Trophoblast cell (in vitro differentiated cells and primary cell): Measurements from ENCODE around the gene PBX1.

Source experiments
- DNase-seq, 2 donors: peaks; one replicate each; pipeline ENCODE4 v3.0.0-alpha.2; 2016
- H2AFZ ChIP-seq: 2 replicates; pipeline ENCODE4 v1.6.1; 2013; ENCODE audit warnings: low read length, moderate library complexity, mild to moderate bottlenecking; ENCODE audit not compliant: insufficient read depth, poor library complexity
- H2AK5ac ChIP-seq: 2 replicates; pipeline ENCODE4 v1.6.1; 2013; ENCODE audit warnings: mild to moderate bottlenecking, low read length
- H2BK120ac ChIP-seq: 2 replicates; pipeline ENCODE4 v1.6.1; 2013; ENCODE audit warnings: low read length, mild to moderate bottlenecking, moderate library complexity; ENCODE audit not compliant: insufficient read depth, poor library complexity
- H2BK12ac ChIP-seq: 2 replicates; pipeline ENCODE4 v1.6.1; 2013; ENCODE audit warnings: mild to moderate bottlenecking, low read length, moderate library complexity
- H2BK5ac ChIP-seq: 2 replicates; pipeline ENCODE4 v1.6.1; 2013; ENCODE audit warnings: low read length, low read depth, moderate library complexity, mild to moderate bottlenecking; ENCODE audit not compliant: poor library complexity
- H3K14ac ChIP-seq: 2 replicates; pipeline ENCODE4 v1.6.1; 2013; ENCODE audit warnings: mild to moderate bottlenecking, low read length
- H3K18ac ChIP-seq: 2 replicates; pipeline ENCODE4 v1.6.1; 2013; ENCODE audit warnings: mild to moderate bottlenecking, low read length
- H3K23ac ChIP-seq: 2 replicates; pipeline ENCODE4 v1.6.1; 2013; ENCODE audit warnings: low read length
- H3K27ac ChIP-seq: 2 replicates; pipeline ENCODE4 v1.5.1; 2013; ENCODE audit warnings: low read depth, mild to moderate bottlenecking, inconsistent platforms, low read length, moderate library complexity
- H3K27me3 ChIP-seq: 2 replicates; pipeline ENCODE4 v1.6.1; 2013; ENCODE audit warnings: inconsistent platforms, mild to moderate bottlenecking, low read length, moderate library complexity; ENCODE audit not compliant: insufficient read depth
- H3K36me3 ChIP-seq, 2 experiments: 1 replicate in 1 of 2; 2 replicates in 1 of 2; pipeline ENCODE4 v1.6.1; 2013; ENCODE audit warnings: low read length in 2 of 2, mild to moderate bottlenecking in 2 of 2, moderate library complexity in 1 of 2; ENCODE audit not compliant: insufficient read depth in 2 of 2, control insufficient read depth in 1 of 2
- H3K4ac ChIP-seq: 2 replicates; pipeline ENCODE4 v1.6.1; 2013; ENCODE audit warnings: low read depth, mild to moderate bottlenecking, low read length, moderate library complexity
- H3K4me1 ChIP-seq, 2 experiments: 1 replicate in 1 of 2; 2 replicates in 1 of 2; pipeline ENCODE4 v1.6.1; 2013; ENCODE audit warnings: low read length in 2 of 2, mild to moderate bottlenecking in 2 of 2, moderate library complexity in 1 of 2; ENCODE audit not compliant: insufficient read depth in 2 of 2, control insufficient read depth in 1 of 2
- H3K4me2 ChIP-seq: 2 replicates; pipeline ENCODE4 v1.6.1; 2013; ENCODE audit warnings: inconsistent platforms, mild to moderate bottlenecking, low read length, moderate library complexity
- H3K4me3 ChIP-seq: 2 replicates; pipeline ENCODE4 v1.5.1; 2013; ENCODE audit warnings: mild to moderate bottlenecking, low read depth, low read length, inconsistent platforms
- H3K79me1 ChIP-seq: one replicate; pipeline ENCODE4 v1.6.1; 2013; ENCODE audit warnings: low read length
- H3K79me2 ChIP-seq: 2 replicates; pipeline ENCODE4 v1.6.1; 2013; ENCODE audit warnings: low read length, mild to moderate bottlenecking; ENCODE audit not compliant: control insufficient read depth, insufficient read depth, poor library complexity
- H3K9ac ChIP-seq: 2 replicates; pipeline ENCODE4 v1.6.1; 2013; ENCODE audit warnings: mild to moderate bottlenecking, low read length
- H3K9me3 ChIP-seq: 2 replicates; pipeline ENCODE4 v1.6.1; 2013; ENCODE audit warnings: low read depth, mild to moderate bottlenecking, control low read depth, inconsistent platforms, low read length; ENCODE audit not compliant: insufficient read depth
- H4K12ac ChIP-seq: 2 replicates; pipeline ENCODE4 v1.6.1; 2013; ENCODE audit warnings: low read depth, mild to moderate bottlenecking, low read length, moderate library complexity
- H4K8ac ChIP-seq: 2 replicates; pipeline ENCODE4 v1.6.1; 2013; ENCODE audit warnings: low read depth, mild to moderate bottlenecking, low read length, moderate library complexity
- H4K91ac ChIP-seq: one replicate; pipeline ENCODE4 v1.6.1; 2013; ENCODE audit warnings: low read depth, mild to moderate bottlenecking, low read length, moderate library complexity
- WGBS: extraction: QIAGEN DNeasy Blood & Tissue Kit; methylation state at CpG from one replicate; pipeline ENCODE4 v1.1.7; 2013; ENCODE audit warnings: missing lambda C conversion rate; ENCODE audit not compliant: insufficient read length, insufficient coverage; ENCODE audit errors: extremely low coverage; 5-methylcytosine and 5-hydroxymethylcytosine counted together

Gene PBX1

GRCh38 chr1:164576291-164577271, 17.6 kb downstream of the PBX1 start:
- Histone ChIP-seq H3K9me3 (no peaks in the 10 kb centered on the region), H3K18ac (peak overlapping the region; percentile 5), H3K4ac (no peak overlapping the region), H4K12ac (peak overlapping the region; percentile 32), H3K23ac (no peak overlapping the region), H2AK5ac (no peak overlapping the region), H3K14ac (no peak overlapping the region), H4K8ac (no peak overlapping the region), H3K27ac (peak overlapping the region; percentile 67), H3K9ac (no peak overlapping the region), H3K79me1 (peaks cover 7% of the 10 kb centered on the region), H2BK120ac (no peak overlapping the region), H4K91ac (peak overlapping the region; percentile 2), H3K4me3 (no peak overlapping the region), H3K27me3 (no peaks in the 10 kb centered on the region), H2BK12ac (no peak overlapping the region), H3K36me3 (peaks cover 3 to 7% of the 10 kb centered on the region in 2 experiments), H2AFZ (no peak overlapping the region), H2BK5ac (peak overlapping the region; percentile 38), H3K79me2 (peaks cover 4% of the 10 kb centered on the region), H3K4me1 (peaks cover 13 to 20% of the 10 kb centered on the region in 2 experiments), H3K4me2 (peak overlapping the region; percentile 32)
- DNase-seq: no peak
- no CpG with 5 or more reads among the region's 66 CpGs for WGBS

DNA sequence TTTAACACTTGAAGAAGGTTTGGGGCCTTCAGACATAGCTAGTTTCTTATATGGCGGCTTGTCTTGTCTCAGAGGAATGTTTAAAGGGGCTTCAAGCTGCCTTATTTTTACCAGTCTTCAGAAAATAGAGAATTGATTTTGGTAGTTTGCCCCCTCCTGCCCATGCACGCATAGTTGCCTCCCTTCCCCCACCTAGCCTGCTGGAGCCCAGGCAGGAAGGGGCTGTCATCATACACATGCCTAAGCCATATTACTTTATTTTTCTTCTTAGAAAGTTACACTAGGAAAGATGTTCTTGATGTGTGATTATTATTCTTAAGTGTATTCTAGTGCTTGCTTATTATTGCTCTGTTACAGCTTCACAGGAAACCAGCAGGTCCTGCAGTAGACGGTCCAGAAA, 18.3 kb downstream of the PBX1 start:
- no peak overlapping the region for H3K23ac ChIP-seq
- peak overlapping the region; percentile 67 for H3K27ac ChIP-seq
- peaks cover 4% of the 10 kb centered on the region for H3K79me2 ChIP-seq
- no peak overlapping the region for H3K18ac ChIP-seq
- no peak for DNase-seq
- no peak overlapping the region for H2BK120ac ChIP-seq
- H3K4ac ChIP-seq: no peak overlapping the region
- peaks cover 13 to 20% of the 10 kb centered on the region in 2 experiments for H3K4me1 ChIP-seq
- no peaks in the 10 kb centered on the region for H3K9me3 ChIP-seq
- no peak overlapping the region for H3K9ac ChIP-seq
- H2BK5ac ChIP-seq: no peak overlapping the region
- H4K12ac ChIP-seq: no peak overlapping the region
- H2AK5ac ChIP-seq: no peak overlapping the region
- no peak overlapping the region for H2AFZ ChIP-seq
- WGBS: no CpG with 5 or more reads among the region's 3 CpGs
- H3K36me3 ChIP-seq: peaks cover 3 to 7% of the 10 kb centered on the region in 2 experiments
- H3K4me3 ChIP-seq: no peak overlapping the region
- H3K4me2 ChIP-seq: no peak overlapping the region
- H4K8ac ChIP-seq: no peak overlapping the region
- H4K91ac ChIP-seq: no peak overlapping the region
- no peaks in the 10 kb centered on the region for H3K27me3 ChIP-seq
- no peak overlapping the region for H2BK12ac ChIP-seq
- no peak overlapping the region for H3K14ac ChIP-seq
- peaks cover 7% of the 10 kb centered on the region for H3K79me1 ChIP-seq

- H3K79me1 ChIP-seq: peaks cover 9% of the 10 kb centered on the region
- H4K8ac ChIP-seq: no peak overlapping the region
- H3K14ac ChIP-seq: no peak overlapping the region
- H4K91ac ChIP-seq: peak overlapping the region; percentile 65
- H3K27ac ChIP-seq: peak overlapping the region; percentile 65
- WGBS: no CpG with 5 or more reads among the region's 4 CpGs
- peak overlapping the region; percentile 38 for H2BK12ac ChIP-seq
- peak overlapping the region; percentile 28 for H2BK5ac ChIP-seq
- H3K23ac ChIP-seq: no peak overlapping the region
- no peaks in the 10 kb centered on the region for H3K9me3 ChIP-seq
- H4K12ac ChIP-seq: no peak overlapping the region
- no peaks in the 10 kb centered on the region for H3K27me3 ChIP-seq
- H3K4me2 ChIP-seq: no peak overlapping the region
- H3K4me3 ChIP-seq: no peak overlapping the region
- H3K9ac ChIP-seq: no peak overlapping the region
- no peak for DNase-seq
- H2AFZ ChIP-seq: no peak overlapping the region
- H3K79me2 ChIP-seq: peaks cover 6% of the 10 kb centered on the region
- peaks cover 2 to 7% of the 10 kb centered on the region in 2 experiments for H3K36me3 ChIP-seq
- peaks cover 13 to 22% of the 10 kb centered on the region in 2 experiments for H3K4me1 ChIP-seq
- no peak overlapping the region for H3K18ac ChIP-seq
- no peak overlapping the region for H2AK5ac ChIP-seq
- no peak overlapping the region for H3K4ac ChIP-seq
- peak overlapping the region; percentile 6 for H2BK120ac ChIP-seq
Measured at GRCh38 chr1:164578479-164579200, 19.7 kb downstream of the PBX1 start.

- no peak overlapping the region for H2BK120ac ChIP-seq
- no peak overlapping the region for H3K23ac ChIP-seq
- no peak overlapping the region for H3K4me3 ChIP-seq
- H4K91ac ChIP-seq: no peak overlapping the region
- H2AFZ ChIP-seq: no peak overlapping the region
- peaks cover 1 to 4% of the 10 kb centered on the region in 2 experiments for H3K36me3 ChIP-seq
- H4K8ac ChIP-seq: no peak overlapping the region
- peaks cover 6% of the 10 kb centered on the region for H3K79me2 ChIP-seq
- no CpG with 5 or more reads among the region's 4 CpGs for WGBS
- no peak overlapping the region for H3K9ac ChIP-seq
- no peak overlapping the region for H3K18ac ChIP-seq
- H2BK12ac ChIP-seq: no peak overlapping the region
- DNase-seq: no peak
- H4K12ac ChIP-seq: no peak overlapping the region
- no peak overlapping the region for H2BK5ac ChIP-seq
- H3K4ac ChIP-seq: no peak overlapping the region
- H3K4me1 ChIP-seq: peaks cover 13 to 24% of the 10 kb centered on the region in 2 experiments
- peaks cover 9% of the 10 kb centered on the region for H3K79me1 ChIP-seq
- peak overlapping the region; percentile 65 for H3K27ac ChIP-seq
- H3K9me3 ChIP-seq: no peaks in the 10 kb centered on the region
- no peak overlapping the region for H3K14ac ChIP-seq
- no peak overlapping the region for H3K4me2 ChIP-seq
- no peaks in the 10 kb centered on the region for H3K27me3 ChIP-seq
- no peak overlapping the region for H2AK5ac ChIP-seq
Measured at GRCh38 chr1:164579381-164579780, 20.4 kb downstream of the PBX1 start.
